ENCODE data around the gene ATP5MG.

DNA sequence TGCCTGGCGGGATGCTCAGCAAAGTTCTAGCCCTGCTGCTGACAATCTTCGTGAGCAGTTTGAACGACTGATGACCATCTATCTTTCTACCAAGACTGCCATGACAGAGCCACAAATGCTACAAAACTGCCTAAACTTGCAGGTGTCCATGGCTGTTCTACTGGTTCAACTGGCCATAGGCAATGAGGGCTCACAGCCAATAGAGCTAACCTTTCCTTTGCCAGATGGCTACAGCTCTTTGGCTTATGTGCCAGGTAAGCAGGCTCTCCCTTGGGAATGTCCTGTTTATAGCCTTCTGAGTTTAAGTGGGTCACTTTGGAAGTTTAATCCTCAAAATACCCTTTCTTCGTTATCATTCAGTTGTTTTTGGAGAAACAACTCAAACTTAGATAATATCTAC, 21.9 kb upstream of the ATP5MG start:
- TF ChIP-seq, protein P1, sequence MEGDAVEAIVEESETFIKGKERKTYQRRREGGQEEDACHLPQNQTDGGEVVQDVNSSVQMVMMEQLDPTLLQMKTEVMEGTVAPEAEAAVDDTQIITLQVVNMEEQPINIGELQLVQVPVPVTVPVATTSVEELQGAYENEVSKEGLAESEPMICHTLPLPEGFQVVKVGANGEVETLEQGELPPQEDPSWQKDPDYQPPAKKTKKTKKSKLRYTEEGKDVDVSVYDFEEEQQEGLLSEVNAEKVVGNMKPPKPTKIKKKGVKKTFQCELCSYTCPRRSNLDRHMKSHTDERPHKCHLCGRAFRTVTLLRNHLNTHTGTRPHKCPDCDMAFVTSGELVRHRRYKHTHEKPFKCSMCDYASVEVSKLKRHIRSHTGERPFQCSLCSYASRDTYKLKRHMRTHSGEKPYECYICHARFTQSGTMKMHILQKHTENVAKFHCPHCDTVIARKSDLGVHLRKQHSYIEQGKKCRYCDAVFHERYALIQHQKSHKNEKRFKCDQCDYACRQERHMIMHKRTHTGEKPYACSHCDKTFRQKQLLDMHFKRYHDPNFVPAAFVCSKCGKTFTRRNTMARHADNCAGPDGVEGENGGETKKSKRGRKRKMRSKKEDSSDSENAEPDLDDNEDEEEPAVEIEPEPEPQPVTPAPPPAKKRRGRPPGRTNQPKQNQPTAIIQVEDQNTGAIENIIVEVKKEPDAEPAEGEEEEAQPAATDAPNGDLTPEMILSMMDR (IDR thresholded peaks at IDR 0.05) = no peak
- no peak for TF ChIP-seq POLR2A (IDR thresholded peaks at IDR 0.05)
- no peak for TF ChIP-seq POLR2AphosphoS5 (IDR thresholded peaks at IDR 0.05)
- no peak for TF ChIP-seq EP300 (IDR thresholded peaks at IDR 0.05)

Measured in stomach (tissue), 4 donors.